ENCODE data around the gene KCNQ1. TPM values are rescaled to one million over a fixed set of nuclear protein-coding genes. Genes with fewer than 3 reads are reported as not detected.

Gene KCNQ1
- total and polyA plus RNA-seq, 9 of the 15 experiments (the other 6 are each of a cell fraction or from before 2014, with no cell fraction given) = 0.44 TPM; not detected in 8

DNA sequence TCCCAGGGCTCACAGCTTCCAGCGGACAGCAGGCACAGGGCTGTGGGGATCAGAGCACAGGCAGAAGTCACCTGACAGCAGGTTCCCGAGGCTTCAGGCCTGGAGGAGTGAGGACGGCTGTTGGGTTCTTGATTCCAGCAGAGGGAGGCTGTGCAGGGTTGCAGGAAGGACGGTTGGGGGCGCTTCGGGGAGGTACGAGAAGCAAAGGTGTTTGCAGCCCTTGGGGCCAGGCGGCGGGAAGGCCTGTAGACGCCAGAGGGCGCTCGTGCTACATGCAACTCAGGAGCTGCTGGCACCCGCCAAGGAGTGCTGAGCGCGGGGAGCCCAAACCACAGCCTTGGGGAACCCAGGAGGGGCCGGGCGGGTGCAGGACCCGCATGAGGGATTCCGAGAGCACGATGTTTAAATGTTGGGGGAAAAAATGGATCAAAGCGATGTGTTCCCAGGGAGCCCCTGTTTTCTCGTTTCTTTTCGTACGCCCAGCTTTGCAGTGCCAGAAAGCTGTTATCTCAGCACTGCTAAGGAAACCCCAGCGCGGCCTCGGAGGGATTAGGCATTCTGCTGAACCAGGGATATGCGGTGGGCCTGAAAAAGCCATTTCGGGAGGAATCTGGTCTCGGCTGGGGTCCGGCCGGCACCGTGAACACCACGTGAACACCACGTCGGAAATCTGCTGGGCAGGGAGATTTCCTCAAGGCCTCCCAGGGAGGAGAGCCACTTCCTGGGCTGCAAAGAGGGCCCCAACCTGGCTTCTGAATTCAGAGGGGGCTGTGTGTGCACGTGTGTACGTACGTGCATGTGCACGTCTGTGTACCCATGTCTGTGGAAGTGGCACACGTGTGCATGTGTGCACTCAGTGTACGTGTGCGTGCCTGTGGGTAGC, 88.1 kb downstream of the KCNQ1 start (continued):
- TF ChIP-seq ESRRA (IDR thresholded peaks at IDR 0.05; ENCODE audit: borderline replicate concordance, low read depth) (peak; percentile 31; the same call in 1 of the 2 replicates), MAZ (CRISPR knock-in tag; conservative IDR thresholded peaks at IDR 0.05 in 1 of 2, IDR thresholded peaks at IDR 0.05 in 1 of 2) (peak; percentile 65 to 92; a peak in 3 of 4 replicates), NEUROD1 (IDR thresholded peaks at IDR 0.05; ENCODE audit: borderline replicate concordance, low read depth, low read length, partially characterized antibody) (peak; percentile 17), NBN (IDR thresholded peaks at IDR 0.05; ENCODE audit: low read depth) (peak; percentile 48; the same call in 1 of the 2 replicates), CTCF (IDR thresholded peaks at IDR 0.05 in 2 of 3, conservative IDR thresholded peaks at IDR 0.05 in 1 of 3; ENCODE audit: insufficient read depth in 2 of 3, low read depth in 1 of 3, low read length in 3 of 3) (peak; percentile 98 to 100 (median 99)), ZC3H4 (CRISPR knock-in tag; IDR thresholded peaks at IDR 0.05; ENCODE audit: borderline replicate concordance) (peak; percentile 94; the same call in 1 of the 2 replicates), BCOR (IDR thresholded peaks at IDR 0.05) (peak; percentile 39; the same call in 1 of the 2 replicates), ZEB2 (IDR thresholded peaks at IDR 0.05) (0 out of 2 replicates have a peak, but pooled peaks have one; percentile 21), GTF2E2 (tag; IDR thresholded peaks at IDR 0.05) (no peak), NUFIP1 (IDR thresholded peaks at IDR 0.05; ENCODE audit: partially characterized antibody) (no peak), SETDB1 (IDR thresholded peaks at IDR 0.05; ENCODE audit: low read length) (no peak), NCOA4 (IDR thresholded peaks at IDR 0.05; ENCODE audit: partially characterized antibody) (no peak), HDGF (IDR thresholded peaks at IDR 0.05) (peak; percentile 65), HDAC2 (IDR thresholded peaks at IDR 0.05) (no peak), ZNF217 (CRISPR knock-in tag; IDR thresholded peaks at IDR 0.05) (no peak), FOXA3 (CRISPR knock-in tag; conservative IDR thresholded peaks at IDR 0.05 in 1 of 2, IDR thresholded peaks at IDR 0.05 in 1 of 2) (peak in 1 of 2 experiments; percentile 61; a peak in 1 of 4 replicates), IFI16 (CRISPR knock-in tag; IDR thresholded peaks at IDR 0.05) (no peak), ZNF436 (CRISPR knock-in tag; IDR thresholded peaks at IDR 0.05) (no peak), MEF2A (IDR thresholded peaks at IDR 0.05; ENCODE audit: control insufficient read depth, low read depth, low read length) (no peak), E2F6 (IDR thresholded peaks at IDR 0.05; ENCODE audit: borderline replicate concordance in 1 of 2, extremely low read depth in 1 of 2, insufficient read depth in 1 of 2, insufficient read length in 1 of 2, low read depth in 1 of 2, low read length in 1 of 2, poor library complexity in 1 of 2, severe bottlenecking in 1 of 2) (peak in 1 of 2 experiments; percentile 58), L3MBTL2 (IDR thresholded peaks at IDR 0.05) (peak; percentile 57), SMAD4 (CRISPR knock-in tag; conservative IDR thresholded peaks at IDR 0.05) (0 out of 2 replicates have a peak, but pooled peaks have one; percentile 32), SRSF1 (IDR thresholded peaks at IDR 0.05; ENCODE audit: low read depth, low read length) (no peak)
- TF ChIP-seq, protein P1, sequence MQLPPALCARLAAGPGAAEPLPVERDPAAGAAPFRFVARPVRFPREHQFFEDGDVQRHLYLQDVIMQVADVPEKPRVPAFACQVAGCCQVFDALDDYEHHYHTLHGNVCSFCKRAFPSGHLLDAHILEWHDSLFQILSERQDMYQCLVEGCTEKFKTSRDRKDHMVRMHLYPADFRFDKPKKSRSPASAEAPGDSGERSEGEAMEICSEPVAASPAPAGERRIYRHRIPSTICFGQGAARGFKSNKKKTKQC (CRISPR knock-in tag; IDR thresholded peaks at IDR 0.05) = peak; percentile 94; the same call in 1 of the 2 replicates
